AG04449 (cell line): ENCODE measurements around the gene CFI.

Experiments
- CTCF ChIA-PET: fragments of 350-600 bp; formaldehyde crosslinking; extraction: SDS; loops from one replicate; lab custom pipeline; 2021; ENCODE audit warnings: antibody characterized with exemption; lab: Yijun Ruan, JAX
- POLR2A ChIA-PET: fragments of 400-600, 350-600 bp; formaldehyde crosslinking; extraction: SDS; loops from one replicate; lab custom pipeline; 2020; ENCODE audit warnings: antibody characterized with exemption, inconsistent platforms; lab: Yijun Ruan, JAX
- DNase-seq: peaks from one replicate; pipeline ENCODE4 v3.0.0-alpha.2; 2010; ENCODE audit warnings: low read depth, low spot score
- H3K4me3 ChIP-seq: 2 replicates; pipeline ENCODE4 v1.5.1; 2011; ENCODE audit warnings: low read depth, mild to moderate bottlenecking, control low read depth, low read length
- TF ChIP-seq, protein P1 (sequence below): IDR thresholded peaks from one replicate; pipeline ENCODE4 v1.5.1; 2011; ENCODE audit warnings: mild to moderate bottlenecking, moderate library complexity, low read length, control low read depth, inconsistent platforms; ENCODE audit not compliant: insufficient read depth; ENCODE audit errors: missing control alignments

The CFI gene

DNA sequence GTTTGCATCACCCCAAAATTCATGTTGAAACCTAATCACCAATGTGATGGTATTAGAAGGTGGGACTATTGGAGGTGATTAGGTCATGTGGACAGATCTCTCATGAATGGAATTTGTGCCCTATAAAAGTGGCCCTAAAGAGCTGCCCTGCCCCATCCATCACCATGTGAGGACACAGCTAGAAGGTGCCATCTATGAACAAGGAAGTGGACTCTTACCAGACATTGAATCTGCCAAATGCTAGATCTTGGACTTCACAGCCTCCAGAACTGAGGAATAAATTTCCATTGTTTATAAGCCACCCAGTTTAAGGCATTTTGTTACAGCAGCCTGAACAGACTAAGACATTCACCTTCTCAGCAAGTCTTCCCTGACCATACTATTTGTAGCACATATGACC lies 79.4 kb downstream of the CFI start:
- H3K4me3 ChIP-seq, result no peak overlapping the region
- CTCF ChIA-PET, result no interaction called here
- no peak for DNase-seq
- TF ChIP-seq, protein P1, sequence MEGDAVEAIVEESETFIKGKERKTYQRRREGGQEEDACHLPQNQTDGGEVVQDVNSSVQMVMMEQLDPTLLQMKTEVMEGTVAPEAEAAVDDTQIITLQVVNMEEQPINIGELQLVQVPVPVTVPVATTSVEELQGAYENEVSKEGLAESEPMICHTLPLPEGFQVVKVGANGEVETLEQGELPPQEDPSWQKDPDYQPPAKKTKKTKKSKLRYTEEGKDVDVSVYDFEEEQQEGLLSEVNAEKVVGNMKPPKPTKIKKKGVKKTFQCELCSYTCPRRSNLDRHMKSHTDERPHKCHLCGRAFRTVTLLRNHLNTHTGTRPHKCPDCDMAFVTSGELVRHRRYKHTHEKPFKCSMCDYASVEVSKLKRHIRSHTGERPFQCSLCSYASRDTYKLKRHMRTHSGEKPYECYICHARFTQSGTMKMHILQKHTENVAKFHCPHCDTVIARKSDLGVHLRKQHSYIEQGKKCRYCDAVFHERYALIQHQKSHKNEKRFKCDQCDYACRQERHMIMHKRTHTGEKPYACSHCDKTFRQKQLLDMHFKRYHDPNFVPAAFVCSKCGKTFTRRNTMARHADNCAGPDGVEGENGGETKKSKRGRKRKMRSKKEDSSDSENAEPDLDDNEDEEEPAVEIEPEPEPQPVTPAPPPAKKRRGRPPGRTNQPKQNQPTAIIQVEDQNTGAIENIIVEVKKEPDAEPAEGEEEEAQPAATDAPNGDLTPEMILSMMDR, result no peak
- POLR2A ChIA-PET, result no interaction called here

DNA sequence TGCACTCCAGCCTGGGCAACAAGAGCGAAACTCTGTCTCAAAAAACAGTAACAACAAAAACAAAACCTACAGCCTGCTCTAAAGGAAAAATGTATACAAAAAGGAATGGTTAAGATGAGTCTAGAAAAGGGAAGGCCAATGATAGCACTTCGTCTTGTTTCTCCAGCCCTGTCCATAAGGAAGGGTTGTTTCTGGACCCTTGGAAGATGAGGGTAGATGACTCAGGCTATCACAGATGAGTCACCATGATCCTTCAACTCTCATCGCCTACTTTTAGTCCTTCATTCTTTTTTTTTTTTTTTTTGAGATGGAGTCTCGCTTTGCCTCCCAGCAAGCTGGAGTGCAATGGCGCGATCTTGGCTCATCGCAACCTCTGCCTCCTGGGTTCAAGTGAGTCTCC lies 80.8 kb downstream of the CFI start:
- ChIA-PET POLR2A (interaction anchor here (1.2 kb wide), 1 partner anchor 18 kb away, joined by 5 read pairs; the partner anchor contains the start of gene CASP6), CTCF (no interaction called here)
- DNase-seq, result no peak
- no peak overlapping the region for H3K4me3 ChIP-seq
- TF ChIP-seq, protein P1, result no peak

DNA sequence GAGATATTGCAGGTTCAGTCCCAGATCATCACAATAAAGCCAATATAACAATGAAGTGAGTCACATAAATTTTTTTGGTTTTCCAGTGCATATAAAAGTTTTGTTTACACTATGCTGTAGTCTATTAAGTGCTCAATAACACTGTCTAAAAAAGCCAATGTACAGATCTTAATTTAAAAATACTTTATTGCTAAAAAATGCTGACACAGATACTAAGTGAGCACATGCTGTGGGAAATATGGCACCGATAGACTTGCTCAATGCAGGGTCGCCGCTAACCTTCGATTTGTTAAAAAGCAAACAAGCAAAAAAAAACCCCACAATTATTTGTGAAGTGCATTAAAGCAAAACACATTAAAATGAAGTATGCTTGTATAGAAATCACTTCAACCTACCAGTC lies 82.2 kb downstream of the CFI start:
- TF ChIP-seq, protein P1, result no peak
- no peak overlapping the region for H3K4me3 ChIP-seq

DNA sequence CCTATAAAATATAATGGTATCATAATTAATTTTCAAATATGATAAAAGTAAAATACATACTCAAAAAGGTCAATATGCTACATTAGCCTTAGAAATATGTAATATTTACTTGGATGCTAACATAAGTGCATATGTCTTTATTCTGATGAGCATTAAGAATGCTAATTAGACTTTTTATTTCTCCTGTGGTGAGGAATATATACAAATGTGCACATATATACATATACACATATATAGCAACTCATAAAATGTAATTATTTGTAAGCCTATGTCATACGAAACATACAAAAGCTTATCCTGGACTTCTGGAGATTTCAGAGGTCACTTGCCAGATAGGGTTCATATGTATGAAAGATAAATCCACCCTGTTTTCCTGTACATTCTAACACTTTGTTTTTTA lies 83.0 kb downstream of the CFI start:
- POLR2A ChIA-PET, result no interaction called here
- DNase-seq, result no peak
- H3K4me3 ChIP-seq, result no peak overlapping the region
- TF ChIP-seq, protein P1, result no peak
- CTCF ChIA-PET, result no interaction called here

More for the DNA sequence above, 82.2 kb downstream of the CFI start:
- DNase-seq, result no peak
- CTCF ChIA-PET, result interaction anchor here (1.0 kb wide), 1 partner anchor 85 kb away, joined by 3 read pairs; no protein-coding TSS in a partner anchor
- POLR2A ChIA-PET, result no interaction called here

DNA sequence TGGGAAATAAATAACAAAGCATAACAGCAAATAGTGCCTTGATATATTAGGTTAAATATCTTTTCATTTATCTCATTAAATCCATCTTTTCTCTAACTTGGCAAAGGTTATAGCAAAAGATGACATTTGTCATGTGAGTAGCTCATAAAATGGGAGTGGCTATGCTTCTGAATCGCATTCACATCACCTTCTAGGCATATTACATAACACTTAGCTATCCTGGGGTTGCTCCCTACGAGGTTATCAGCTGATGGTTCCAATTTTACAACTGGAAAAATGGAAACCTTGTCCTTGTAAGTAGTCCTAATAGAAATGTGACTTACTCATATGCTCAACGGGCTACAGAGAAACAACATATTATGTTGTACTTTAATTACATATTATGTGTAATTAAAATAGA lies 88.3 kb downstream of the CFI start:
- TF ChIP-seq, protein P1, result no peak
- CTCF ChIA-PET, result interaction anchor here (1.2 to 1.4 kb wide), 2 partner anchors 9 to 44 kb away, joined by 3 to 6 read pairs; no protein-coding TSS in a partner anchor
- POLR2A ChIA-PET, result no interaction called here
- H3K4me3 ChIP-seq, result no peak overlapping the region
- DNase-seq, result no peak

DNA sequence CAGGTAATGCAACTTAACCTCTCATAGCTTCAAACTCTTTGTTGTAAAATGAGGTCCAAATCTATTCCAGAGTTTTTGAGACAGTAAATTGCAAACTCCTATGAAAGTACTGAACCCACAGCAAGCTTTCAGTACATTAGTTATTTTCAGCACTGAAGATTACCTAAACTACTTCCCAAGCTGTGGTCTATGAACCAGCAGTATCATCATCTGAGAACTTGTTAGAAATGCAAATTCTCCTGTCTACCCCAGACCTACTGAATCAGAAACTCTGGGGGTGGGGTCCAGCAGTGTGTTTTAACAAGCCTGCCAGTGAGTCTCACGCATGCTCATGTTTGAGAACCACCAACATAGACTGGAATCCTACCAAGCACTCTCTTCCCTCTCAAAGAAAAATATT lies 92.8 kb downstream of the CFI start:
- TF ChIP-seq, protein P1, result no peak
- H3K4me3 ChIP-seq, result no peak overlapping the region
- DNase-seq, result no peak
- ChIA-PET CTCF (interaction anchor here (0.8 kb wide), 1 partner anchor 274 kb away, joined by 3 read pairs; no protein-coding TSS in a partner anchor), POLR2A (no interaction called here)
